Measurements from ENCODE around the gene NTHL1.

Gene NTHL1

DNA sequence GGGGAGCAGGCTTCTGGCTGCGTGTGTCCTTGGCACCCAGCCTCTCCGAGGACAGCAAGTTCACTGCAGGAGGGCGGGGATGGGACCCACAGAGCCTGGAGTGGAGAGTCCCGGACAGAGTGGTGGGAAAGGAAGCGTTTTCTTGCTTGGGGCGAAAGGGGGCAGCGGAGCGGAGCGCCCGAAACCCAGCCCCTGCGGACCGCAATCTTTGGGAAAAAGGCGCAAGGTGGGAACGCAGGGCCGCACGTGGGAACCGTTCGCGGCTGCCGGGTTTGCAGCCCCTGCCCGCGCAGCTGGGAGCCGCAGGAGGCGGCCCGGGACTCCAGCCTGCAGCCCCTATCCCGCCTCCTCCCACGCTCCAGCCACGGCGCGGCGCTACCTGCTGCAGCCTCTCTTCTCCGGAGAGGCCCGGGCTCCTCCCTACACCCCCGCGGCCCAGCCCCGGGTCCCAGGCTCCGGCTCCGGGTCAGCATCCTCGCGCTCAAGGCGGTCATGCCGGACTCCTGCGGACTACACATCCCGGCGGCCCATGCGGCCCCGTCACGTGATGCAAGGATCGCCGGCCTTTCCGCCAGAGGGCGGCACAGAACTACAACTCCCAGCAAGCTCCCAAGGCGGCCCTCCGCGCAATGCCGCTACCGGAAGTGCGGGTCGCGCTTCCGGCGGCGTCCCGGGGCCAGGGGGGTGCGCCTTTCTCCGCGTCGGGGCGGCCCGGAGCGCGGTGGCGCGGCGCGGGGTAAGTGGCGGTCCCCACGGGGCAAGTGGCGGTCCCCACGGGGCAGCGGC lies at the start of gene NTHL1, which contains the start of gene TSC2:
Gene NTHL1 (minus strand): TSS at position 505 of the 786 bp plus-strand sequence. CDS start 11 bp downstream, at position 494.
Gene TSC2 (plus strand): TSS at position 656 of the 786 bp plus-strand sequence. CDS start 631 bp downstream, outside the sequence.
- in situ Hi-C loops (cut with HindIII; ENCODE audit: low sequenced_read_pairs): no loop called here

DNA sequence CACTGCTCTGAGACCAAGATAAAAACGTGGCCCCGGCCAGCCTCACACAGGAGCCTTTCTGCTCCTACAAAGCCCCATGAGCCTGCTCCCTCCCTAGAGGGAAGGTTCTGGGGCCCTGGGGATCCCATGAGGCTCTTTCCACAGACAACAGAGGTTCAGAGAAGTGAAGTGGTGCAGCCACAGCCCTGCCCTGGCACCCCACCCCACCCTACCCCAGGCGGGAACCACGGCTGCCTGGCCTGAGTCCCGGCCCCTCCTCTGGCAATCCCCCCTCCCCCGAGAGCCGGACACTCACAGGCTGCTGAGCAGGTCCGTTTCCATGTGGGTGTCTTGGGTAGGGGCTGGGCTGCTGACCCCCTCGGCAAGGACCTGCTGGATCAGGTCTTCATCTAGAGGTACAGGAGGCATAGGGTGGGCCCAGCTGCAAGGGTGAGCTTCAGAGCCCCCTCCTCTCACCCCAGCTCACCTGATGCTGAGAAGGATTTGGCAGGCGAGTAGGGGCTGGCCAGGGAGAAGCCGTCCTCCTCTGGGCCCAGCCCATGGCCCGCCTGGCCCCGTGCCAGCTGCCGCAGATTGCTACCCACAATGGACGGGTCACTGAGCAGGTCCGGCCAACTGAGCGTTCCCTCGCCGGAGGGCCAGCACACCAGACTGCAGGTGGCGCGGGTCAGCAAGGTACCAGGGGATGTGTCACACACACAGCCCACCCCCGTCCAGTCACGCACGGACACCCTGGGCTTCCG lies 49.4 kb upstream of the NTHL1 start:
- in situ Hi-C loops (cut with HindIII; ENCODE audit: low sequenced_read_pairs): no loop called here

DNA sequence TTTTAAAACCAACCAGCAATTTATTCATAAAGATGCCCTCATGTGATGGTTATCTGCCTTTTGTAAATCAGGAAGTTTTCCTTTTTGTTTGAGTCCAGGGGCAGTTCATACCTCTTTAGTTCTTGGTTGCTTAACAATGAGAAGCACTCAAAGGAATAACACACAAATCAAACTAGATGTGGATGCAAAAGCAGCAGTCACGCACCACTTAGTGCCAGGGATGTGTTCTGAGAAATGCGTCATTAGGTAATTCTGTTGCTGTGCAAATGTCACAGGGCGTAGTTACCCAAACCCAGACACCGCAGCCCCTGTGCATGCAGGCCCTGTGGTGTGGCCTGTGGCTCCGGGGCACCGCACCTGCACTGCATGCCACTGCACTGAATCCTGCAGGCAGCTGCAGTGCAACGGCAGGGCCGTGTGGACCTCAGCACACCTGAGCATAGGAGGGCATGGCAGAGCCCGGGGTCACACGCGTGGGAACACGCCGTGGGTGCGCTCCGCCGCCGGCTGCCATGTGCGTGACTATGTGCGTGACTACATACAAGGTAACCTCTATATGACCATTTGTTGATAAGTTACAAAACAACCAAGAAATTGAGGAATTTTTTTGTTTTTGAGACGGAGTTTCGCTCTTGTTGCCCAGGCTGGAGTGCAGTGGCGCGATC lies 48.4 kb upstream of the NTHL1 start:
- in situ Hi-C loops (cut with HindIII; ENCODE audit: low sequenced_read_pairs): no loop called here

DNA sequence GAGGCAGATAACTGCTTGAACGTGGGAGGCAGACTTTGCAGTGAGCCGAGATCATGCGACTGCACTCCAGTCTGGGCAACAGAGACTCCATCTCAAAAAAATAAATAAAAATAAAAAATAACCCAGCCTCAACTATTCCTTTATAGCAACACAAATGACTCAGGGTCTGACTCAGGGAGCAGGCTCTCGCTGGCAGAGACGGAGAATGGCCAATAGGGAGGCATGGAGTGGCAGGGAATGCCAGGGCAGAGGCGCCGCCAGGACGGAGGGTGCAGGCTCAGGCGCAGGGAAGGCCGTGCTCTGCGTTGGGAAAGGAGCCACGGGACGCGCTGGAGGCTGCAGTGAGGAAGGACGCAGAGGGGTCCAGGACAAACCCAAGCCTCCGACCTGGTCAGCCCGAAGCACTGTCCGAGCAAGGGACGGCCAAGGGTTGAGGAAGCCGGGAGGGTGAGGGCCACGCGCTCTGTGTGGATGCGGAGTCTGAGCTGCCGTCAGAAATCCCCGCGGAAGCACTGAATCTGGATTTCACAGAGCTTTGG lies 47.8 kb upstream of the NTHL1 start:
- in situ Hi-C loops (cut with HindIII; ENCODE audit: low sequenced_read_pairs): no loop called here

DNA sequence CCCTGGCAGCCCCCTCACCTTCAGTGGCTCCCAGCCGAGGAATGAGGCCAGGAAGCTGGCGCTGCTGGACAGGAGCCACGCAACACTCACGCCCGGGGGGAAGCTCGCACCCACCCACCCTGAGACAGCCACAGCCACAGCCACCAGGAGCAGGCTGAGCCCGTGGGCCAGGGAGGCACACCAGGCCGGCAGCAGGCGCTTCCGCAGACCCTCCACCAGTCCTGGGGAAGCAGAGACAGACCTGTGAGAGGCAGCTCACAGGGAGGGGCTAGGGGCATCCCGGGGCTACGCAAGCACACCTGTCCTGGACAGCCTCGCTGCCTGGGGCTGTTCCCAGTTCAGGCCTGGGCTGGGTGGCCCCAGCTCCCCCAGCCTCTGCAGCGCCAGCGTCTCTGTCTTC lies 46.2 kb upstream of the NTHL1 start:
- in situ Hi-C loops (cut with HindIII; ENCODE audit: low sequenced_read_pairs): no loop called here

DNA sequence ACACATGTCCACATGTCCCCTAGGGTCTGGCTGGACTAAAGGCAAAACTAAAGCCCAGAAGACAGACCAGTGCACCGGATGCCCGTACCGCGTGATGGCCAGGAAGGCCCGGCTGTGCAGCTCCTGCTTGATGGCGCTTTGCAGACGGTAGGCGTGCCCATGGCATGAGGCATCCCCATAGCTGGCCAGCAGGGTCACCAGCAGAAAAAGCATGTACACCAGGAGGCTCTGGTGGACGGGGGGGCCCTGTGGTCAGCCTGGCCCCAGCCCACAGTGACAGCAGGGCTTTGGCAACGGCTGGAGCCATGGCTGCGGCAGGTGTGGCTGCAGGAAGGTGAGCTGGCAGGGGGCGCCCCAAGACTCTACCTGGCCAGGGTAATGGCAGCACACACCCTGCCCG lies 45.2 kb upstream of the NTHL1 start:
- in situ Hi-C loops (cut with HindIII; ENCODE audit: low sequenced_read_pairs): no loop called here

DNA sequence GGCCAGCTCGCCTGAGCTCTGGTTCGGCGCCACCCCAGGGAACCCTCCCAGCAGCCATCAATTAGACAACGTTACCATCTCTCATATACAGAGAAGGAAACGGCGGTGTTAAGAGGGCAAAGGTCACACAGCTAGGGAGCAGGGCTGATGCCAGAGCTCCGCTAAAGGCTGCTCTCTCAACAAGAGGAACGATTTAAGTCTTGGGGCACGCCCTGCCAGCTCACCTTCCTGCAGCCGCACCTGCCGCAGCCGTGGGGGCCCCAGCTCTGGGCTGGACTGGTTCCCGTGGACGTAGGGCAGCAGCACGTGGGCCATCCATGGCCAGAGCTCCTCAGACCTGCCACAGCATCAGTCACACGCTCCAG lies 44.6 kb upstream of the NTHL1 start:
- in situ Hi-C loops (cut with HindIII; ENCODE audit: low sequenced_read_pairs): no loop called here

DNA sequence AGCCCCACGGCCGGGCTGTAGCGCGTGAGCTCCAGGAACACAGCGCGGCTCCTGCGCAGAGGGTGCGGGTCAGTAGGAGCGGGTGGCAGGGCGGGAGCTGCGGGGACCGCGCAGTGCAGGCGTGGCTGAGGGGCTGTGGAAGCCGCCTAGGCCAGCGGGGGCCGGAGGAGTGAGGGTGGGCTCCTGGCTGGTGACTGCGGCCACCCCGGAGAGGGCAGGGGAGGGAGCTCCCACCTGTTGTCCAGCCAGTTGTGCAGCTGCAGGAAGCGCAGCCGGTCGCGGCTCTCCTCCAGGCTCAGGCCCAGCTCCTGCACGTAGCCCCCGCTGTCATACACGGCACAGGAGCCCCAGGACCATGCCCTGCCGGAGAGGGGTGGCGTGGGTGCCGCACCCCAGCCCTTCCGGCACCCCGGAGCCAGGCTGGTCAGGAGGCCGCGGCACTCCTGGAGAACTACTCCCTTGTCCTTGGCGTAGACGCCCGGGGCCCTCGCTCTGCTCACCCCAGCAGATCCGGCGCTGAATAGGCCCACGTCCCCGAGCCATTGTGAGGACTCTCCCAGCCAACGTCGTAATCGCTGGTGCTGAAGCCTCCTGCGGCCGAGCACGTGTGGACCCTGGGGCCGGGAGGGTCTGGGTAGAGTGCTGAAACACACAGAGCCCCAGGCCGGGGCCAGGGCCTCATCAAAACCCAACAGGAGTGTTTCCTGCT lies 44.1 kb upstream of the NTHL1 start:
- in situ Hi-C loops (cut with HindIII; ENCODE audit: low sequenced_read_pairs): no loop called here

DNA sequence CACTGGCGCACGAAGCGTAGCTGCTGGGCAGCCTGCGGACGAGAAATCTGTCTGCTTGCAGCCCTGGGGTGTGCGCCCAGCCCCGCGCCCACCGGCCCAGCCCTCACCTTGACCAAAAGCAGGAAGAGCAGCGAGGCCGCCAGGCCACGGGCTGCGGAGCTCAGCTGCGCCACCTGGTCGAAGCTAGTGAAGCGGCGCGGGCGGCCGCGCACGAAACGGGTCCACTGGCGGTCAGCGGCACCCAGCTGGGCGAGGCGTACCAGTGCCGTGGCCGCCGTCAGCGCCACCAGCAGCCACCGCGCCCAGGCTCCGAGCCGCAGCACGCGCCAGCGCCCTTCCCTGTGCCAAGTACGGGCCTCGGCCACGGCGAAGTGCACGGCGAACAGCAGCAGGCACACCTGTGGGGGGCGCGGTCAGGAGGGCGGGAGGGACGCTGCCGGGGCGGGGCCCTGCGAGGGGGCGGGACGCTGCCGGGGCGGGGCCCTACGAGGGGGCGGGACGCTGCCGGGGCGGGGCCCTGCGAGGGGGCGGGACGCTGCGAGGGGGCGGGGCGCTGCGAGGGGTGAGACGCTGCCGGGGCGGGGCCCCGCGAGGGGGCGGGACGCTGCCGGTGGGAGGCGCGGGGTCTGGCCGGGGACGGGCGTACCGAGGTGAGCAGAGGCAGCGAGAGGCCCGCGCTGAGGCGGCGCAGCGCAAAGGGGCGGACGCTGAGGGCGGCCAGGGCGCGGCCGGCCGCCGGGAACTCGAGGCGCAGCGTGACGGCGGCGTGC lies 43.3 kb upstream of the NTHL1 start:
- in situ Hi-C loops (cut with HindIII; ENCODE audit: low sequenced_read_pairs): no loop called here

DNA sequence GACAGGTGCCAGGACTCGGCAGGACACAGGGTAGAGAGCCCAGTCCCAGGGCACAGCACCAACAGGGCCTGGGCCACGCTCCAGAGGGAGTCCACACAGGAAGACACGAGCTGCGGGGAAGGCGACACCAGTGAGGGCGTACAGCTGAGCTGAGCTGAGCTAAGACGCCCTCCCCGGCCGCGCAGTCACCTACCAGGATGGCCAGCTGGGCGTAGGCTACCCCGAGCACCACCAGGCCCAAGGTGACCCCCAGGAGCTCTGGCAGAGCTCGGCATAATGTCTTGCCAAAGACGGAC lies 42.8 kb upstream of the NTHL1 start:
- in situ Hi-C loops (cut with HindIII; ENCODE audit: low sequenced_read_pairs): no loop called here

DNA sequence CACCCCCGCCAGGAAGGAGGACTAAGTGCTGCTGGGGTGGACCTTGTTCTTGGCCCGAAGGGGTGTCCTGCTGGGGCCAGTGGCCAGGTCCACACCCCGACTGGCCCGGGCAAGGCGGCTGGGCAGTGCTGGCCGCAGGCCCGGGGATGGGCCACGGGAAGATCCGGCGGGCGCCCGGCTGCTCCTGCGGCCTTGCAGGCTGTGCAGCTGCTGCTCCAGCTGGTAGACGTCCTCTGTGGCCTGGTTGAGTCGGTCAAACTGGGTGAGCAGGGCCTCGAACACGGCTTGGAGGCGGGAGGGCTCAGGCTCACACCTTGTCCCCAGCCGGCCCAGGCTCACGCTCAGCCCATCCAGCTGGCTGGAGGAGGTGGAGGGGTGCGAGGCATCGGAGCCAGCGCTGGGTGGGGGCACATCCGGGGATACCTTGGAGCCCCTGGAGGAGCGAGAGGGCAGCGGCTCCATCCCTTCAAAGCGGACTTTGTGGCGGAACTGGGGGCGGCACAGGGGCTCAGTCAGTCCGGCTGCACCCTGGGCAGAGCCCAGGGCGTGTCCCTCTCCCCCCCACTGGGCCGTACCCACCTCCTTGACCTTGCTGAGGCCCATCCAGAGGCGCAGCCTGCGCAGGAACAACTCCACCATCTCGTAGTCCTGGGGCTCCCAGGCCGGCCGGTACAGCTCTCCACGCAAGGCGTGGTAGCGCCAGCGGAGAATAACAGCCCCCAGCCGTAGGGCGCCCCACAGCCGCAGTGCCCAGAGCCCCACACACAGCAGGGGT lies 42.3 kb upstream of the NTHL1 start:
- in situ Hi-C loops (cut with HindIII; ENCODE audit: low sequenced_read_pairs): no loop called here

DNA sequence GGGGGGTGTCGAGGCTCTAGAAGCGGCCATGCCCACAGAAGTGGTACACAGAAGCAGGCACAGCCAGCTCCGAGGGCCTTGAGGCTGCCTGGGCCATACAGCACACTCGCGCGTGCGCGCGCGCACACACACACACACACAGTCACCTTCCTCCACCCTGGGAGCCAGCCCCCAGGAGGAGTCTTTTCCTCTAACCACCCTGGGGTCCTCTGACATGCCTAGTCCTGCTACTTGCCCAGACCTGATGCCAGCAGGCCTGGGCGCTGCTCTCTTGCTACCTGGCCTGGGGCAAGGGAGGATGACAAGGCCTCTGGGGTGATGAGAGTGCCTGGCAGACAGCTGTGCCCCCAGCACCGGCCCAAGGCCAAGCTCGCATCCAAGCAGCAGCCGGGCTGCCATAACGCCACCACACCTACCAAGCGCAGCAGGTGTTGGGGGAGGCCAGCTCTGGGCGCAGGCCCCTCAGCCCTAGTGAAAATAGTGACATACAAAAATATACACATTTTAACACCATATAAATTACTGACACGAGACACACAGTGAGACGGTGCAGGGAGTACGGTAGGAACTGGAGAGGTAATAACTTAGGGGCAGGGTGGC lies 41.2 kb upstream of the NTHL1 start:
- in situ Hi-C loops (cut with HindIII; ENCODE audit: low sequenced_read_pairs): no loop called here

DNA sequence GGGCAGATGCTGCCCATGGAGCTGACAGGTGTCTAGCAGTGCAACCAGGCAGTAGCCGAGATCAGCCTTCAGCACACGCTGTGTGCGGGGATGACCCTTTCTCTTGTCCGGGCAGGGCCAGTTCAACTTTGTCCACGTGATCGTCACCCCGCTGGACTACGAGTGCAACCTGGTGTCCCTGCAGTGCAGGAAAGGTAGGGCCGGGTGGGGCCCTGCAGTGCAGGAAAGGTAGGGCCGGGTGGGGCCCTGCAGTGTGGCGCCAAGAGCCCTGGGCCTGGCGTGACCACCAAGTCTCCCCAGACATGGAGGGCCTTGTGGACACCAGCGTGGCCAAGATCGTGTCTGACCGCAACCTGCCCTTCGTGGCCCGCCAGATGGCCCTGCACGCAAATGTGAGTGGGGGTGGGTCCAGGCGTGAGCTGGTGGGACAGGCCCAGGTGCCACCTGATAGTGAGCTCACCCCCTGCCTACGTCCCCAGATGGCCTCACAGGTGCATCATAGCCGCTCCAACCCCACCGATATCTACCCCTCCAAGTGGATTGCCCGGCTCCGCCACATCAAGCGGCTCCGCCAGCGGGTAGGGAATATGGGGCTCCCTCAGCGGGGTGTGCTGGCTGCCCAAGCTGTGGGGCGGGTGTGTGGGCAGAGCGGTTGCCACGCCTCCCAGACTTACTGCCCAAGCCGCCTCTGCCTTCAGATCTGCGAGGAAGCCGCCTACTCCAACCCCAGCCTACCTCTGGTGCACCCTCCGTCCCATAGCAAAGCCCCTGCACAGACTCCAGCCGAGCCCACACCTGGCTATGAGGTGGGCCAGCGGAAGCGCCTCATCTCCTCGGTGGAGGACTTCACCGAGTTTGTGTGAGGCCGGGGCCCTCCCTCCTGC lies 40.4 kb upstream of the NTHL1 start:
- in situ Hi-C loops (cut with HindIII; ENCODE audit: low sequenced_read_pairs): no loop called here

DNA sequence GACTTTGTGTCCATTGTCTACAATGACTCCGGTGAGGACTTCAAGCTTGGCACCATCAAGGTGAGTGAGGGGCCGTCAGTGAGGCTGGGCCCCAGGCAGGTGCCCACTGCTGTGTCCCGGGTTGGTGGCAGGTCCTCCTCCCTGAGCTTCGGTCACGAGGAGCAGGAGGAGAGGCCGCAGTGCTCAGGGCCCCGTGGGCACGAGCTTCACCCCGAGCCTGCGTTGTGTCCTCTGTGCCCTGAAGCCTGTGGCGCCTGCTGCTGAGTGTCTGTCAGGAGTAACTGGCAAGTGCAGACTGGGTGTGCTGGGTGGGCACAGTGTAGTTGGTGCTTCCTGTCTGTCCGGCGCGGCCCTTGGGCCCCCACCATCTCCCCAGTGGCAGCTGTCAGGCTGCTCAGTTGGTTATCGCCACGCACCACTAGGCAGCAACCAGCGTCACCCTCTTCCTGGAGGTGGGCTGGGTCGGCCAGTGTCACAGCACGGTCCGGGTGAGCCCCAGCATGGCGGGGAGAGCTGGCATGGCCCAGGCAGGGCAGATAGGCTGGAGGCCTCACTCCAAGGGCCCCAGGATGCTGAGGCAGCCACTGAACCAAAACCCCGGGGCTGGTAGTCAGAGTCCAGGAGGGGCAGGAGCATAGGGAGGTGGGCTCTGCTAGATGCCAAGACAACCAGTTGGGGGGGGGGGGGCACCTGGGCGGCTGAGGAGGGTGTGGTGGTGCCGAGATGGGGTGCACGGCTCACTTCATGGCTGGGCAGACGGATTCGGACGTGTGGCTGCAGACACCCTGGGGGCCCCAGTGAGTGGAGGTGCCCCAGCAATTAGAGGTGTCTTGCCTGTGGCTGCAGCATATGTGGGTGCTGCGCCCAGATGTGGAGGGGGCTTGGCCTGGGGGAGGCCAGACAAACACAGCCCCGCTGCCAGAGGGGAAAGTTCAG lies 39.4 kb upstream of the NTHL1 start:
- in situ Hi-C loops (cut with HindIII; ENCODE audit: low sequenced_read_pairs): no loop called here

DNA sequence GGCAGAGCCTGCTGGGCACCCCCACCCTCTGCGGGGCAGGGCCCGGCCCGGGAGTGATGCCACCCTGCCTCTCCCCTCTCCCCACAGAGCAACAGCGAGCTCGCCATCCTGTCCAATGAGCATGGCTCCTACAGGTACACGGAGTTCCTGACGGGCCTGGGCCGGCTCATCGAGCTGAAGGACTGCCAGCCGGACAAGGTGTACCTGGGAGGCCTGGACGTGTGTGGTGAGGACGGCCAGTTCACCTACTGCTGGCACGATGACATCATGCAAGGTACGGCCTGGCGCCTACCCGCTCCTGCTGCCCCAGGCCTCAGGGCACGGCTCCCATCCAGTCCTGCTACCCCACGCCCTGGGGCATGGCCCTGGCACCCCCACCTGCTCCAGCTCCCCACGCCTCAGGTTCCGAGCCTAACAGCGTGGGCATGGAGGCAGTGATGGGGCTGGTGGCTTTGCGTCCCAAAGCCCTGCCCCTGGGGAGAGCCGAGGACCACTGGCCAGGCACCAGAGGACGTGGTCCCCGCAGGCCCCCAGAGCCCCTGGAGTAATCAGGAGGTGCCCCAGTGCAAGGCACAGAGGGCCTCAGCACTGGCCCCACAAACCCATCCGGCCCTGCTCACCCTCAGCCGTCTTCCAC lies 38.6 kb upstream of the NTHL1 start:
- in situ Hi-C loops (cut with HindIII; ENCODE audit: low sequenced_read_pairs): no loop called here

DNA sequence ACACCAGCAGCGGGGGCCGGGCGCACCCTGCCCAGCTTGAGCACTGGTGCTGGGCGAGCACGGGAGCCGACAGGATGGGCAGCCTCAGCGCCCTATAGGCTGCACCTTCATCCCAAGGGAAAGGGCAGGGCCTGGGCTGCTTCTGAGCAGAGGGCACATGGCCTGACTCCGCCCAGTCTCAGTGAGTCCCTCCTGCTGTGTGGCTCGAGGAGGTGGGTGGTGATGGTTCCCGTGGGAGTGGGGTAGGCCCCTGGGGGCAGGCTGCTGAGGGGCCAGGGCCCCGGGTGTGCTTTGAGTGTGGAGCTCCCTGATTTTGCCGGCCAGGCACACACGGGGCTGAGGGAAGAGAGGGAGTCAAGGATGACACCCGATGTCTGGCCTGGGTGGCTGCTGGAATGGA lies 38.0 kb upstream of the NTHL1 start:
- in situ Hi-C loops (cut with HindIII; ENCODE audit: low sequenced_read_pairs): no loop called here
